PC-3 (cell line): ENCODE data around the gene TRIM10. TPM values are rescaled to one million over a fixed set of nuclear protein-coding genes. Genes with fewer than 3 reads are reported as not detected.

Source experiments
- ATAC-seq: fragments of 200-7000 bp; cut with Tn5 transposase; 2 replicates; pipeline ENCODE4 v1.9.1; 2020; ENCODE audit warnings: mild to moderate bottlenecking, moderate library complexity
- BruUV-seq: library from RNA; stranded (reverse); fragments of 400-500 nt; replicated peaks from 2 replicates; lab custom pipeline; 2021; lab: Mats Ljungman, UMichigan
- CTCF ChIA-PET: fragments of 300-600 bp; sonication (Branson Sonifier 250); formaldehyde crosslinking; loops from one replicate; lab custom pipeline; 2022; ENCODE audit warnings: antibody characterized with exemption; lab: Charles Lee
- POLR2A ChIA-PET: fragments of 300-600 bp; sonication (Branson Sonifier 250); formaldehyde crosslinking; loops from one replicate; lab custom pipeline; 2022; ENCODE audit warnings: antibody characterized with exemption; ENCODE audit not compliant: unreplicated experiment; lab: Charles Lee
- DNase-seq: peaks from one replicate; pipeline ENCODE4 v3.0.0-alpha.2; 2015
- H2AFZ ChIP-seq: fragments of 300-600 bp; sonication (generic); 2 replicates; pipeline ENCODE4 v1.6.0; 2016; ENCODE audit warnings: antibody characterized with exemption, low read length
- H3F3A ChIP-seq: fragments of 300-600 bp; sonication (generic); one replicate; pipeline ENCODE4 v1.6.0; 2017; ENCODE audit warnings: antibody characterized with exemption, low read length, control low read depth, mild to moderate bottlenecking; ENCODE audit not compliant: unreplicated experiment
- H3K27ac ChIP-seq: fragments of 300-600 bp; sonication (generic); 2 replicates; pipeline ENCODE4 v1.5.1; 2016; ENCODE audit warnings: mild to moderate bottlenecking, low read length
- H3K27me3 ChIP-seq: fragments of 300-600 bp; sonication (generic); 2 replicates; pipeline ENCODE4 v1.6.1; 2016; ENCODE audit warnings: low read length, mixed read lengths
- H3K36me3 ChIP-seq: fragments of 300-600 bp; sonication (generic); 2 replicates; pipeline ENCODE4 v1.6.1; 2016; ENCODE audit warnings: low read depth, mixed run types, low read length, mixed read lengths
- H3K4me1 ChIP-seq: fragments of 300-600 bp; sonication (generic); 2 replicates; pipeline ENCODE4 v1.5.1; 2016; ENCODE audit warnings: low read length; ENCODE audit not compliant: insufficient read depth
- H3K4me2 ChIP-seq: fragments of 300-600 bp; sonication (generic); 2 replicates; pipeline ENCODE4 v1.6.0; 2016; ENCODE audit warnings: low read length
- H3K4me3 ChIP-seq: fragments of 300-600 bp; sonication (generic); 2 replicates; pipeline ENCODE4 v1.5.1; 2016; ENCODE audit warnings: mild to moderate bottlenecking, low read length, mixed read lengths
- H3K79me2 ChIP-seq: fragments of 300-600 bp; sonication (generic); 2 replicates; pipeline ENCODE4 v1.6.1; 2017; ENCODE audit warnings: low read length, mixed read lengths
- H3K9ac ChIP-seq: fragments of 300-600 bp; sonication (generic); 2 replicates; pipeline ENCODE4 v1.6.0; 2016; ENCODE audit warnings: mild to moderate bottlenecking, low read length
- H3K9me2 ChIP-seq: fragments of 300-600 bp; sonication (generic); replicated peaks from 2 replicates; pipeline ENCODE4 v1.6.1; 2016; ENCODE audit warnings: mixed run types, low read length, mixed read lengths
- H3K9me3 ChIP-seq: fragments of 300-600 bp; sonication (generic); 2 replicates; pipeline ENCODE4 v1.6.1; 2016; ENCODE audit warnings: low read length, mixed read lengths
- H4K20me1 ChIP-seq: fragments of 300-600 bp; sonication (generic); 2 replicates; pipeline ENCODE4 v1.6.1; 2016; ENCODE audit warnings: low read length, mixed read lengths
- CTCF ChIP-seq: fragments of 300-600 bp; sonication (generic); conservative IDR thresholded peaks from 2 replicates; pipeline ENCODE4 v1.5.1; 2017; ENCODE audit warnings: antibody characterized with exemption, low read depth, mild to moderate bottlenecking, low read length
- EZH2 ChIP-seq: fragments of 300-600 bp; sonication (generic); IDR thresholded peaks from one replicate; pipeline ENCODE4 v1.6.1; 2017; ENCODE audit warnings: antibody characterized with exemption, mild to moderate bottlenecking, low read length; ENCODE audit not compliant: unreplicated experiment
- EZH2phosphoT487 ChIP-seq: fragments of 300-600 bp; sonication (generic); IDR thresholded peaks from 2 replicates; pipeline ENCODE4 v1.6.1; 2018; ENCODE audit warnings: mild to moderate bottlenecking, antibody characterized with exemption, low read length, borderline replicate concordance
- intact Hi-C: fragments of 100-400 bp; cut with micrococcal nuclease; formaldehyde crosslinking; loops from 2 replicates; pipeline ENCODE4 v1.9.0; 2023
- total RNA-seq: library from RNA; depleted of rRNA; stranded (reverse); fragments of >200 nt; gene quantifications from 2 replicates; pipeline ENCODE4 v1.2.3, GENCODE V29; 2014

Gene TRIM10
- total RNA-seq, 1 experiment from 2014 or later, result not detected

- H3K4me1 ChIP-seq, result peaks cover 17% of the 10 kb centered on the region
- no peak overlapping the region for H3K27ac ChIP-seq
- no peak overlapping the region for H3K4me2 ChIP-seq
- no peak overlapping the region for H3K9ac ChIP-seq
- TF ChIP-seq EZH2 (no peak), EZH2phosphoT487 (no peak), CTCF (no peak; the same call in 1 of the 2 replicates)
- intact Hi-C loops, result no loop called here
- H3K36me3 ChIP-seq, result no peaks in the 10 kb centered on the region
- CTCF ChIA-PET, result no interaction called here
- no peaks in the 10 kb centered on the region for H3K27me3 ChIP-seq
- POLR2A ChIA-PET, result no interaction called here
- H3K9me2 ChIP-seq, result no peaks in the 10 kb centered on the region
- H3K79me2 ChIP-seq, result no peaks in the 10 kb centered on the region
- ATAC-seq (no peak), DNase-seq (no peak)
- no peak overlapping the region for H3K4me3 ChIP-seq
- H4K20me1 ChIP-seq, result no peaks in the 10 kb centered on the region
- no peaks in the 10 kb centered on the region for H3K9me3 ChIP-seq
- BruUV-seq, result no TSS peak
- H3F3A ChIP-seq, result no peaks in the 10 kb centered on the region
- no peak overlapping the region for H2AFZ ChIP-seq
Measured at GRCh38 chr6:30116724-30117123, 44.3 kb downstream of the TRIM10 start.

- Histone ChIP-seq H3K36me3 (no peaks in the 10 kb centered on the region), H3F3A (no peaks in the 10 kb centered on the region), H2AFZ (no peak overlapping the region), H3K79me2 (no peaks in the 10 kb centered on the region), H3K27me3 (no peaks in the 10 kb centered on the region), H4K20me1 (no peaks in the 10 kb centered on the region), H3K27ac (no peak overlapping the region), H3K9me2 (no peaks in the 10 kb centered on the region), H3K4me1 (peaks cover 8% of the 10 kb centered on the region; the same call in 1 of the 2 replicates), H3K9me3 (no peaks in the 10 kb centered on the region), H3K4me3 (no peak overlapping the region), H3K4me2 (no peak overlapping the region), H3K9ac (no peak overlapping the region)
- ChIA-PET POLR2A (no interaction called here), CTCF (interaction anchor here (0.6 kb wide), 1 partner anchor 148 kb away, joined by 10 read pairs; no protein-coding TSS in a partner anchor)
- DNase-seq (no peak), ATAC-seq (no peak)
- no TSS peak for BruUV-seq
- intact Hi-C loops, result no loop called here
- TF ChIP-seq CTCF, result no peak
- TF ChIP-seq EZH2phosphoT487, result no peak
- TF ChIP-seq EZH2, result no peak
Measured at GRCh38 chr6:30113841-30114240, 47.2 kb downstream of the TRIM10 start.

- H3K27me3 ChIP-seq, result no peaks in the 10 kb centered on the region
- DNase-seq, result peak; percentile 8
- no peak within 1 kb of the TSS for H3K4me3 ChIP-seq
- TF ChIP-seq EZH2phosphoT487 (no peak), CTCF (no peak), EZH2 (no peak)
- no peak within 1 kb of the TSS for H3K9ac ChIP-seq
- H3F3A ChIP-seq, result no peaks in the 10 kb centered on the region
- peaks cover 8% of the 10 kb centered on the region; the same call in 1 of the 2 replicates for H3K4me1 ChIP-seq
- no TSS peak for BruUV-seq
- H2AFZ ChIP-seq, result no peak within 1 kb of the TSS
- intact Hi-C loops, result no loop called here
- H3K9me3 ChIP-seq, result no peaks in the 10 kb centered on the region
- no peak within 1 kb of the TSS for H3K27ac ChIP-seq
- no peaks in the 10 kb centered on the region for H3K79me2 ChIP-seq
- no peaks in the 10 kb centered on the region for H3K36me3 ChIP-seq
- POLR2A ChIA-PET, result no interaction called here
- CTCF ChIA-PET, result interaction anchor here (0.6 kb wide), 1 partner anchor 147 kb away, joined by 10 read pairs; no protein-coding TSS in a partner anchor
- ATAC-seq, result no peak
- H4K20me1 ChIP-seq, result no peaks in the 10 kb centered on the region
- H3K4me2 ChIP-seq, result 0 out of 2 replicates have a peak within 1 kb of the TSS, but pooled peaks have one; percentile 8
- no peaks in the 10 kb centered on the region for H3K9me2 ChIP-seq
Measured at GRCh38 chr6:30113003-30113759, 47.8 kb downstream of the TRIM10 start, which contains the start of gene TRIM31. Gene TRIM31, minus strand, starts transcription at chr6:30113090. Its CDS starts 285 bp downstream, at chr6:30112805.
